ENCODE measurements around the gene ST6GAL2.

Gene ST6GAL2

GRCh38 chr2:106863387-106863786, 22.6 kb downstream of the ST6GAL2 start:
- H3K9me3 ChIP-seq (ENCODE audit: control insufficient read depth in 2 of 2, low read length in 2 of 2) = peaks cover 0 to 5% of the 10 kb centered on the region in 2 donors
- H3K4me3 ChIP-seq (ENCODE audit: low read length in 2 of 2) = no peak overlapping the region
- no peak overlapping the region for H3K27ac ChIP-seq (ENCODE audit: low read length)
- H3K27me3 ChIP-seq (ENCODE audit: control insufficient read depth in 1 of 2, insufficient read depth in 2 of 2, low read length in 2 of 2) = no peaks in the 10 kb centered on the region
- no peaks in the 10 kb centered on the region for H3K36me3 ChIP-seq (ENCODE audit: control insufficient read depth in 2 of 2, insufficient read depth in 2 of 2, low read length in 2 of 2)
- H3K4me1 ChIP-seq (ENCODE audit: control insufficient read depth, insufficient read depth, low read length) = no peaks in the 10 kb centered on the region
- H3K9ac ChIP-seq (ENCODE audit: low read length in 2 of 2) = no peak overlapping the region

GRCh38 chr2:106859498-106859897, 26.5 kb downstream of the ST6GAL2 start:
- H3K9me3 ChIP-seq (ENCODE audit: control insufficient read depth in 2 of 2, low read length in 2 of 2) = peaks cover 0 to 5% of the 10 kb centered on the region in 2 donors
- no peaks in the 10 kb centered on the region for H3K36me3 ChIP-seq (ENCODE audit: control insufficient read depth in 2 of 2, insufficient read depth in 2 of 2, low read length in 2 of 2)
- no peak overlapping the region for H3K27ac ChIP-seq (ENCODE audit: low read length)
- no peaks in the 10 kb centered on the region for H3K27me3 ChIP-seq (ENCODE audit: control insufficient read depth in 1 of 2, insufficient read depth in 2 of 2, low read length in 2 of 2)
- H3K9ac ChIP-seq (ENCODE audit: low read length in 2 of 2) = no peak overlapping the region
- no peak overlapping the region for H3K4me3 ChIP-seq (ENCODE audit: low read length in 2 of 2)
- H3K4me1 ChIP-seq (ENCODE audit: control insufficient read depth, insufficient read depth, low read length) = no peaks in the 10 kb centered on the region

DNA sequence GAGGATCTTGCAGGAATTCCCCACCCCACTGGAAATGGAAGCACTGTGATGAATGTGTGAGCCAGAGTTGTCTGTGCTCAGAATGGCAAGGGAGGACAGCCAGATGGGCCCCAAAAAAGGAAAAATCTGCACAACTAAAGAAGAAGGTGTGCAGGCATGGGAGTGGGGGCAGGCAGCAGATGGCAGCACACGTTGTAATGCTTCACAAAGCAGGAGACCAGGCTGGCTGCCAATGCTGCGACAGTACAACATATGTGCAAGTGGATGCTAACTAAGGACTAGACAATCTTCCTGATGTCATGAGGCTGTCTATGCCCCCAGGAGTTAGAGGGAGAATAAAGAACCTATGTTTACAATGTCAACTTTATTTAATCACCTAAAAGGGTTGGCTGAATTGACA, 27.2 kb downstream of the ST6GAL2 start:
- Histone ChIP-seq H3K27me3 (ENCODE audit: control insufficient read depth in 1 of 2, insufficient read depth in 2 of 2, low read length in 2 of 2) (no peaks in the 10 kb centered on the region), H3K36me3 (ENCODE audit: control insufficient read depth in 2 of 2, insufficient read depth in 2 of 2, low read length in 2 of 2) (no peaks in the 10 kb centered on the region), H3K4me3 (ENCODE audit: low read length in 2 of 2) (no peak overlapping the region), H3K27ac (ENCODE audit: low read length) (no peak overlapping the region), H3K4me1 (ENCODE audit: control insufficient read depth, insufficient read depth, low read length) (no peaks in the 10 kb centered on the region), H3K9ac (ENCODE audit: low read length in 2 of 2) (no peak overlapping the region), H3K9me3 (ENCODE audit: control insufficient read depth in 2 of 2, low read length in 2 of 2) (peaks cover 0 to 5% of the 10 kb centered on the region in 2 donors)

DNA sequence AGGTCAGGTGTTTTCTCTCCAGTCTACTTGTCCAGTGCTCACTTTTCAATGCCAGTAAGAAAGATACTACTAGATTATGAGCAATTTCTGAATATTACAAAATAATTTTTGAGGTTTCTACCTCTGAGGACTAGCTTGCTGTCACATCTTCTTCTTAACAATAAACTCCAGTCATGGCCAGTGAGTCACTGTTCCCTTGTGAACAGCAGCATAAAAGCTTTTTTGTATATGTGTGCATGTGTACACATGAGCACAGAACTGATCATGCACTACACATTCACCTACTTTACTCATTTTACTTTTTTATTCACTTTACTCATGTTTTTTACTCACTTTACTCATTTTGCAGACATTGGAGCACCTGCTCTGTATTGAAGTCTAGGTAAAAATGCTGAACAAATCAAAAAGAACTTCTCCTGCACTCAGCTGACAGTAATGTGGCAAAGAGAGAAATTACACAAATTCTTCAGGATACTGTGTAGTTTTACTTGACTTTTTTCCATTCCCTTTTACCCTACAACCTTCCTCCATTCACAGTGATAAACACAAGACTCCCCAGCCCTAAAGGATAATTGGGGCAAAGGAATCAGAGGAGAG, 28.0 kb downstream of the ST6GAL2 start:
- Histone ChIP-seq H3K36me3 (ENCODE audit: control insufficient read depth in 2 of 2, insufficient read depth in 2 of 2, low read length in 2 of 2) (no peaks in the 10 kb centered on the region), H3K4me1 (ENCODE audit: control insufficient read depth, insufficient read depth, low read length) (no peaks in the 10 kb centered on the region), H3K27me3 (ENCODE audit: control insufficient read depth in 1 of 2, insufficient read depth in 2 of 2, low read length in 2 of 2) (no peaks in the 10 kb centered on the region), H3K27ac (ENCODE audit: low read length) (no peak overlapping the region), H3K4me3 (ENCODE audit: low read length in 2 of 2) (no peak overlapping the region), H3K9me3 (ENCODE audit: control insufficient read depth in 2 of 2, low read length in 2 of 2) (peaks cover 0 to 5% of the 10 kb centered on the region in 2 donors), H3K9ac (ENCODE audit: low read length in 2 of 2) (no peak overlapping the region)

DNA sequence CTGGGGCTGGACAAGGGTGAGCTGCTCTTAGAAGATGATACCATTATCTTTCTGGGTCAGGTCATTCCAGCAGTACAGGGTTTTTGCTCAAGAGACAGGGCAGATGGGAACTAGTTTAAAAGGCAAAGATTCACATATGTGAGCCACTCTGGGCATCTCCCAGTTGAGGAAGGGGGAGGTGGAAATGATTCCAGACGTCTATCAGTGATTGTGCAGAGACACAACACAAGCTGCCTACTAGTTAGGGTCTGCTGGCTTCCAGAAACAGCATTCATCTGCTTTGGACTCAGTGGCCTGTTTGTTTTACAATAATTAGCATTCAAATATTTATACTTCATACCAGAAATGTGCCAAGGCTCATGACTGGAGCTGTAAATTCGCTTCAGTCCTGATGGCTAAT, 32.3 kb downstream of the ST6GAL2 start:
- H3K36me3 ChIP-seq (ENCODE audit: control insufficient read depth in 2 of 2, insufficient read depth in 2 of 2, low read length in 2 of 2) = no peaks in the 10 kb centered on the region
- no peak overlapping the region for H3K9ac ChIP-seq (ENCODE audit: low read length in 2 of 2)
- H3K27ac ChIP-seq (ENCODE audit: low read length) = no peak overlapping the region
- no peak overlapping the region for H3K4me3 ChIP-seq (ENCODE audit: low read length in 2 of 2)
- H3K4me1 ChIP-seq (ENCODE audit: control insufficient read depth, insufficient read depth, low read length) = peaks cover 17% of the 10 kb centered on the region
- no peaks in the 10 kb centered on the region for H3K27me3 ChIP-seq (ENCODE audit: control insufficient read depth in 1 of 2, insufficient read depth in 2 of 2, low read length in 2 of 2)
- peaks cover 0 to 2% of the 10 kb centered on the region in 2 donors for H3K9me3 ChIP-seq (ENCODE audit: control insufficient read depth in 2 of 2, low read length in 2 of 2)

DNA sequence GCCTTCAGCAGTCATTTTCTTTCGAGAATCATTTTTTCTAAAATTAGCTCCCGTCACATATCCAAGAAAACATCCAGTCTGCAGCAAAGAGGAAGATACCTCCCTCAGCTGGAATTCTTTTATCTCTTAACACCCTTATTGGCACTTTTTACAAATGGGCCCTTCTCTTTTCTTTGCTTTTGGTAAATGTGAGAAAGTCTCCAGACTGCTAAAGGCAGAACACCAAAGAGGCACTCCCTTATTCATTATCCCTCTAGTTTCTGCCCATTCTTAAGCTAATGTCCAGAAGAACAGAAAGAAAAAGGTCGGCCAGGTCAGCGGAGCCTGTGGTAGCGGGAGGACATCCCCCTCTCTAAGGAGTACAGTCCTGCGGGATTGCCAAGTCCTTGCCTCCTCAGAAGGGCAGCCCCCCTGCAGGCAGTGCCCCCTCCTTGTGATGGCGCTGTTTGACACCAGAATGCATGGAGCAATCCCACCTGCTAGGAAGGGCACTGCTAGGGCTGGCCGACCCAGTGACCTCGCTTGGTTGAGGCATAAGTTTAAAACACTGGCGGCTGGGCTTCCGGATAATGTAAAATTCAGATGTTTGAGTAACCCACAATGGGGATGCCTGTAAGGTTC, 34.0 kb downstream of the ST6GAL2 start:
- Histone ChIP-seq H3K36me3 (ENCODE audit: control insufficient read depth in 2 of 2, insufficient read depth in 2 of 2, low read length in 2 of 2) (no peaks in the 10 kb centered on the region), H3K9ac (ENCODE audit: low read length in 2 of 2) (no peak overlapping the region), H3K4me3 (ENCODE audit: low read length in 2 of 2) (peak overlapping the region in 1 of 2 donors; percentile 0), H3K4me1 (ENCODE audit: control insufficient read depth, insufficient read depth, low read length) (peaks cover 17% of the 10 kb centered on the region), H3K9me3 (ENCODE audit: control insufficient read depth in 2 of 2, low read length in 2 of 2) (no peaks in the 10 kb centered on the region), H3K27ac (ENCODE audit: low read length) (no peak overlapping the region), H3K27me3 (ENCODE audit: control insufficient read depth in 1 of 2, insufficient read depth in 2 of 2, low read length in 2 of 2) (no peaks in the 10 kb centered on the region)

- Histone ChIP-seq H3K9me3 (ENCODE audit: control insufficient read depth in 2 of 2, low read length in 2 of 2) (no peaks in the 10 kb centered on the region), H3K4me3 (ENCODE audit: low read length in 2 of 2) (peak overlapping the region; percentile 17 to 63), H3K9ac (ENCODE audit: low read length in 2 of 2) (peak overlapping the region in 1 of 2 donors; percentile 34), H3K27me3 (ENCODE audit: control insufficient read depth in 1 of 2, insufficient read depth in 2 of 2, low read length in 2 of 2) (no peaks in the 10 kb centered on the region), H3K27ac (ENCODE audit: low read length) (no peak overlapping the region), H3K4me1 (ENCODE audit: control insufficient read depth, insufficient read depth, low read length) (peaks cover 17% of the 10 kb centered on the region), H3K36me3 (ENCODE audit: control insufficient read depth in 2 of 2, insufficient read depth in 2 of 2, low read length in 2 of 2) (no peaks in the 10 kb centered on the region)
These were observed 34.7 kb downstream of the ST6GAL2 start for GRCh38 chr2:106851087-106851874.

DNA sequence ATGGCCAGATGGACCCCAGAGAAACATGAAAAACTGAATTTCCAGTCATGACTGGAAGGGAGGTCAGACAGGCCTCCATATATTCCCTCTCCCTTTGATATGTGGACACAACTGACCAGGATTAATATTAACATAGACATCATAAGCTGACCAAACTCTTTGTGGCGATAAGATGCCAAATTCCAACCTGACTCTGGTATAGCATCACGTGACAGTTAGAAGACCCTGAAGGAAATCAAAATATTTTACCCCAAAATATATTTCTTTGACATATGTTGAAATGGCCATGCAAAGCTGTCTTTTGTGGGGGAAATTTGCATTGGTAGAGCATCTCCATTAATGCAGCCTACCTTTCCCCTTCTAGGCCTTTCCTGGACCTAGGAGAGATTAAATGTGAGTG, 36.7 kb downstream of the ST6GAL2 start:
- H3K9ac ChIP-seq (ENCODE audit: low read length in 2 of 2) = no peak overlapping the region
- H3K4me3 ChIP-seq (ENCODE audit: low read length in 2 of 2) = no peak overlapping the region
- H3K9me3 ChIP-seq (ENCODE audit: control insufficient read depth in 2 of 2, low read length in 2 of 2) = no peaks in the 10 kb centered on the region
- H3K36me3 ChIP-seq (ENCODE audit: control insufficient read depth in 2 of 2, insufficient read depth in 2 of 2, low read length in 2 of 2) = no peaks in the 10 kb centered on the region
- H3K27ac ChIP-seq (ENCODE audit: low read length) = no peak overlapping the region
- H3K27me3 ChIP-seq (ENCODE audit: control insufficient read depth in 1 of 2, insufficient read depth in 2 of 2, low read length in 2 of 2) = no peaks in the 10 kb centered on the region
- peaks cover 19% of the 10 kb centered on the region for H3K4me1 ChIP-seq (ENCODE audit: control insufficient read depth, insufficient read depth, low read length)

DNA sequence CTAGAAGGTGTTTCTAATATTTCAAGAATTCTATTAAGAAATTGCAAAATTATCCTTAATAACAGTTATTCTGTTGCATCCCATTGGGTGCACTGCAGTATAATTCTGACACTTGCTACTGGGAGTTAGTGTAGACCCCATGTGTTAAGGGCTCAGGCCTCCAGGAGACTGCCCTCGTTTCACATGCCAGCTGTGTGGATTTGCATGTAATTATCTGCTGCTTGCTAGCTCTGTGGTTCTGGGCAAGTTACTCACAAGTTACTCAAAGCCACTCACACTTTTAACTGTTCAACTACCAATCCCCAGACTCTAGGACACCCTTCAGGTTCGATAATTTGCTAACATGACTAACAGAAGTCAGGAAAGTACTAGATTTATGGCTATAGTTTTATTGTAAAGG, 38.6 kb downstream of the ST6GAL2 start:
- Histone ChIP-seq H3K9me3 (ENCODE audit: control insufficient read depth in 2 of 2, low read length in 2 of 2) (no peaks in the 10 kb centered on the region), H3K9ac (ENCODE audit: low read length in 2 of 2) (no peak overlapping the region), H3K27ac (ENCODE audit: low read length) (no peak overlapping the region), H3K4me1 (ENCODE audit: control insufficient read depth, insufficient read depth, low read length) (peaks cover 19% of the 10 kb centered on the region), H3K36me3 (ENCODE audit: control insufficient read depth in 2 of 2, insufficient read depth in 2 of 2, low read length in 2 of 2) (no peaks in the 10 kb centered on the region), H3K4me3 (ENCODE audit: low read length in 2 of 2) (no peak overlapping the region), H3K27me3 (ENCODE audit: control insufficient read depth in 1 of 2, insufficient read depth in 2 of 2, low read length in 2 of 2) (no peaks in the 10 kb centered on the region)

DNA sequence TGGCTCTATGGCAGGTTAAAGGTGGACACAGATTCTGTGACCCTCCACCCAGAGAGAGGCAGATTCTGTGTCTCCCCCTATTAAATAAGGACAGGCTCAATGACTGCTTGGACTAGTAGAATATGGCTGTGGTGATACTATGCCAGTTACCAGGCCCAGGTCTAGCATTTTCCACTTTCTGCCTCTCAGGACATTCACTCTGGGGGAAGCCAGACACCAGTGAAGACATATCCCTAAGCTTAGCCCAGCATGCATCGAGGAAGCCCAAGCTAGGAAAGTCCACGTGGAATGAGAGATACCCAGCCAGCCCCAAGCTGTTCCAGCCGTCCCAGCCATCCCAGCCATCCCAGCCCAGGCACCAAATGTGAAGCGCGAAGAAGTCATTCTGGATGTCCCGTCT, 40.3 kb downstream of the ST6GAL2 start:
- Histone ChIP-seq H3K9me3 (ENCODE audit: control insufficient read depth in 2 of 2, low read length in 2 of 2) (no peaks in the 10 kb centered on the region), H3K4me1 (ENCODE audit: control insufficient read depth, insufficient read depth, low read length) (peaks cover 22% of the 10 kb centered on the region), H3K36me3 (ENCODE audit: control insufficient read depth in 2 of 2, insufficient read depth in 2 of 2, low read length in 2 of 2) (no peaks in the 10 kb centered on the region), H3K27me3 (ENCODE audit: control insufficient read depth in 1 of 2, insufficient read depth in 2 of 2, low read length in 2 of 2) (no peaks in the 10 kb centered on the region), H3K9ac (ENCODE audit: low read length in 2 of 2) (no peak overlapping the region), H3K27ac (ENCODE audit: low read length) (no peak overlapping the region), H3K4me3 (ENCODE audit: low read length in 2 of 2) (no peak overlapping the region)

GRCh38 chr2:106843910-106844250, 42.1 kb downstream of the ST6GAL2 start:
- H3K9me3 ChIP-seq (ENCODE audit: control insufficient read depth in 2 of 2, low read length in 2 of 2) = no peaks in the 10 kb centered on the region
- no peak overlapping the region for H3K27ac ChIP-seq (ENCODE audit: low read length)

More at GRCh38 chr2:106843910-106844250, 42.1 kb downstream of the ST6GAL2 start:
- no peaks in the 10 kb centered on the region for H3K36me3 ChIP-seq (ENCODE audit: control insufficient read depth in 2 of 2, insufficient read depth in 2 of 2, low read length in 2 of 2)
- no peaks in the 10 kb centered on the region for H3K27me3 ChIP-seq (ENCODE audit: control insufficient read depth in 1 of 2, insufficient read depth in 2 of 2, low read length in 2 of 2)
- peaks cover 25% of the 10 kb centered on the region for H3K4me1 ChIP-seq (ENCODE audit: control insufficient read depth, insufficient read depth, low read length)
- H3K9ac ChIP-seq (ENCODE audit: low read length in 2 of 2) = no peak overlapping the region
- no peak overlapping the region for H3K4me3 ChIP-seq (ENCODE audit: low read length in 2 of 2)
